NOMO-1 treated with dmso at 0.1 percent for 144 hours (cell line): Measurements from ENCODE around the gene ACSL6.

Experiments
- DNase-seq: peaks from one replicate; lab custom pipeline; 2025; ENCODE audit not compliant: unreplicated experiment; lab: John Stamatoyannopoulos, UW

ACSL6 gene

DNA sequence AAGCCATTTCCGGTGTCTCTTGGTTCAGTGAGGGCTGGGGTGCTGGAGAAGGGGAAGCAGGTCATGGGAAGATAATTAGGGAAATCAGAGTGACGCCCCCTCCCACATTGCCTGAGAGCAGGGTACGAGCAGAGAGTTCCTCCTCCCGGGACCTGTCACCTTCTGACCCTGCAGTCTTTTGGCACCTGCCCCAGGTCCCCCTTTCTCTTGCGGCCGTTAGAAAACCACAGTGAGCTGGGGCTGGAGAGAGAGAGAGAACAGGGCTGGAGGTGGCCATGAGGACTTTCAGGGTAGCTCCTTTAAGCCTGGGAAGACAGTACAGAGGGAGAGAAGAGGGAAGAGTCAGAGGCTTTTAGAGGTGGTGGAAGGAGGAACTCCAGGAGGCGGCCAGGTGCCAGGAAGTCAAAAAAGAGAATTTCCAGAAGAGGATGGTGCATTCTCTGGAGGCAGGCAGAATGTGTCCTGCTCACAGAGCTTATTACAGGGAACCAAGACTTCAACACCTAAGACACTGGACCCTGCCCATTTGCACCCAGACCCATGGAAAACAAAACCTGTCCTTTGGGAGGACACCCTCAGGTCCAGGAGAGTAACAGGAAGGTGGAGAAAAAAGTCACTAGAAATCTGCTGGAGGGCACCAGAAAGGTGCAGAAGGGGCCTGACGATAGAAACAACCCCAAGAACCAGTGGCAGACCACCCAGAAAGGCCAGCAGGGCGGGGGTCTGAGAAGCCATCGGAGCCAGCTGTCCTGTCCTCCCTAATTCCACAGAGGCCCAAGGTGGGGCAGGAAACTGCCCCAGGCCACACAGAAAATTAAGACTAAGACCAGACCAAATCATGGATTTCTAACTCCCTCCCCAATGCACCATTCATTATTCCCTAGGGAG is 6.5 kb upstream of the ACSL6 start:
- DNase-seq = no peak

DNA sequence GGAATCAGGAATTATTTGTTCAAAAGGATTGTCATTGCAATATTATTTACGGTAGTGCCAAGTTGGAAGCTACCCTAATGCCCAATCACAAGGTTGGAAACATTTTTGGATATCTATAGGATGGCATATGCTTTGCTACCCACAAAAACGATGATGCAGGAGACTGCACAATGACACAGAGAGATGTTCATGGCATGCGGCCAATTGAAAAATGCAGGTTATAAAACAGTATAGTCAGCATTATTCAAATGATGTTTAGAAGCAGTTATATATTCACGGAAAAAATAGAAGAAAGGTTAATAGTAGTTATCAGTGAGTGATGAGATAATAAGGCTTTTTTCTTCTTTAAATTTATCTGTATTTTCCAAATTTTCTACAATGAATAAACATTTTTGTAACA is 5.9 kb upstream of the ACSL6 start:
- DNase-seq = no peak

DNA sequence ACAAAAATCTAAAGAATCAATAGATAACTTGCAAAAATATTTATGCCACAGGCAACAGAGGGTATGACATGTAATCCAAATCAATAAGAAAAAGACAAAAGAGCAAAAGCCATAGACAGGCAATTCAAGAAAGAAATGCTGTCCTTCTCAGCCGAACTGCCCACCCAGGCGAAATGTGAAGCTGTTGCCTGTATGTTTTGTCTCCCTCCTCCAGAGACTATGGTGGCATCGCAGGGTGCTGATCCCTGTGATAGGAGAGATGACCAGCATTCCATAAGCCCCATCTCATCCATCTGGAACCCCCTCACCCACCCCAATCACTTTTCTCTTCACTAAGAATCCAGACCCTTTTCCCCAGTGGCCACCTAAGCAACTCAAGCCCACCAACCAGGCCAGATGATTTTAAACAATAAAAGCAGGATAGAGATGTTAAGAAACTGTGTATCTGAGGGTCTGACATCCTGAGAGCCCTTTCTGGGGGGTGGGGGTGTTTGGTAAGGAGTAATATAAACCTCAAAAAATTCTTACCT is 5.3 kb upstream of the ACSL6 start:
- no peak for DNase-seq

DNA sequence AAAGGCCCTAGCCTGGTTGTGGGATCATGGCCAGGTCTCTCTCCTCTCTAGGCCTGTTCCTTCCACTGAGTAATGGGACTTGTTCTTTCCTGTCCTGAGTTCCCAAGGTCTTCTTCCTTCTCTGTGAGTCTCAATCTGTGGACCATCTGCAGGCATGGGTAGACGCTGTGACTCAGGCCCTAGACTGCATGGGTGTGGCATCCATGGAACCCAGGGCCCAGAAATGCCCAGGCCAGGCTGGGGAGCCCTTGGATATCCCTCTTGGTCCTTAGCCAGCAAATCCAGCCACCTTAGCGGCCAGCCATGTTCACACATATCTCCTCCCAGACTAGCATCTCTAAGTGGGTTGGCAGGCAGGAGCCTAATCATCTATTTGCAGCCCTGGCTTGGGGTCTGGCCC is 2.3 kb upstream of the ACSL6 start:
- DNase-seq = no peak

DNA sequence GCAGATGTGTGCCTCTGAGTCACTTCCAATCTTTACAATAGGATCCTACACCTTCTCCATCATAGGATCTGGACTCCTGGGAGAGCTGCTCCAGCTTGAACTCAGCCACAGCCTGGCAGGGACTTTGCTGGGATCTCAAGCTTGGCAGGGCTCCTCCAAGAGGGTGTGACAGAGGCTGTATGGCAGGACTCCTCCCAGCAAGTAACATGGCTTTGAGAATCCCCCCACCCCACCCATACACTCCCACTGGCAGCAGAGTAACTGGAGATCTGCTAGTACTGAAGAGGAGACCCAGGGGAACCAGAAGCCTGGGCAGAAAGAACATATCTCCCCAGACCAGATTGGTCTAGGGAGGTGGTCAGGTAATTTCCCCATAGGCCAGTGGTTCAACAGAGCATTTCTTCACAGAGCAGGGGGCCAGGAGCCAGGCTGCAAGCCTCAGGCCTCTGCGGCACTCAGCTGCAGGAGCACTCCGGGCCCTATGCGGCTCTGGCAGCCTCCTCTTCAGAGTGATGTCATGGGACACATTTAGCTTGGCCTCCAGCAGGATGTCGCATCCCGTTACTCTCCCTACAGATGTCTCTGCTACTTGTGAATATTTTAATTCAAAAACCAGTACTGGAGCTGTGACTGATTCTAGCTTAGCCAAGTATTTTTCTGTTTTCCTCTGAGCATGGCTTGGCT is 1.7 kb upstream of the ACSL6 start:
- no peak for DNase-seq

DNA sequence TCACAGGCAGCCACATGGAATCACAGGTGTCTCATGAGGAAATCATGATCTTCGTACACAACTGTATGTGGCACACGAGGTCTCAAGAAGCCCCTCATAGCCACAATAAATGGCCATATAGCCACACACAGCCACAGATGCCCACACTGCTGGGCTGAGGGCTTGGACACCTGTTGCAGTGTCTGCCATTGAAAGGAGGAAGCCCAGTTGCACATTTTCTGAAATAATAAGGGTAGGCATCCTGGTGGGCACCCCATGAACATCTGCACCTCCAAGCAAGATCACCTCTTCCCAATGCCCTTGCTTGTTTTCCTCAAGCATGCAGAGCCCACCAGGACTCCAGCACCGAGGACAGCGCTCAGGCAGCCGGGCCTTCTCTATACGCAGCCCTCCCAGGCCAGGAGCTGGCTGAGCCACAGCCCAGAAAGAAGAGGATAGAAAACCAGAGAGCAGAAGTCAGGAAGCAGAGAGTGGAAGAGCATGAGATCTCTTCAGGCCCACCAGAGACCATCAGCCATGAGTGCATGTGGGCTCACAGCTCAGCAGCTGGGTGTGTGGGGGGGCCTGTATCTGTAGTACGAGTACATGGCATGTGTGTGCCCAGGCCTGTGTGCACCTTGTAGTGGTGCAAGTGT is 1.0 kb upstream of the ACSL6 start:
- DNase-seq = no peak

DNA sequence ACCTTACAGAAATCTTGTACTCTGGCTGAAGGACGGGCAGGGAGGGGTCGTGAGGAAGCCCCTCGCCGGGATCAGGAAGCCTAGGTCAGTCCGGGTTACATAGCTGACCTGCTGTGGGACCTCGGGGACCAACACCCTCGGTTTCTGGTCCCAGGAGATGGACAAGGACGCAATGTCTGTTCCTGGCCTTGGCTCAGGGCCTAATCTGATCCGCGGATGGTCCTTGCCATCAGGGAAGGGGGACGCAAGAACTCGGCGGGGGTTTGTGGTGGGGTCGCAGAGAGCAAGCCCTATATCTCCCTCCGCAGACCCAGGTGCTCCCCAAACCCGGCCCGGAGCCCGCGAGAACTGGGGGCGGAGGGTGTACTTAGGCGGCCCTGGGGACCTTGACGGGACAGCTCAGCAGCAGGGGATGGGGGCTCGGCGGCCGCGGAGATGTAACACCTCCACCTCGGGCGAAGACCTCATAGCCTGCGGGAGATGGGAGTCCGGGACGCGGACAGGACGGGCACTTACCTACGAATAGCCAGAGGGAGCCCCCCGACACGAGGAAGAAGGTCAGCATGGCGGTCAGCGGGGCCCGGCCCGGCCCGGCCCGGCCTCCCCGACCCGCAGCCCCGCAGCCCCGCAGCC is 353 bp downstream of the ACSL6 start:
- no peak for DNase-seq

DNA sequence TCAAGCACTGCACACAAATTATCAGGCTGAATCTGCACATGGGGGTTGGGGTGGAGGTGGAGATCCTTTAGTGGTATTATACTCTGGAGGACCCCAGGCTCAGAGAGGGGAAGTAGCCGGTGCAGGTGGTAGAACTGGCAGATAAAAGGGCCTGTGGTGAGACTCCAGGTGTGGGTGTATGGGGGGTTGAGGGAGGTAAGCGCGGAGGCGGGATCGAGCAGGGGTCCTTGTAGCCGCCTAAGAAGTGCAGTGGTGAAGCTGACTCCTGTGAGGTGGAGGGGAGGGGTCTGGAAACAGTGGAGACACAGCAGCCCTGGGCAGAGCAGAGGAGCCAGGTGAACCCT is 841 bp downstream of the ACSL6 start:
- DNase-seq = no peak

DNA sequence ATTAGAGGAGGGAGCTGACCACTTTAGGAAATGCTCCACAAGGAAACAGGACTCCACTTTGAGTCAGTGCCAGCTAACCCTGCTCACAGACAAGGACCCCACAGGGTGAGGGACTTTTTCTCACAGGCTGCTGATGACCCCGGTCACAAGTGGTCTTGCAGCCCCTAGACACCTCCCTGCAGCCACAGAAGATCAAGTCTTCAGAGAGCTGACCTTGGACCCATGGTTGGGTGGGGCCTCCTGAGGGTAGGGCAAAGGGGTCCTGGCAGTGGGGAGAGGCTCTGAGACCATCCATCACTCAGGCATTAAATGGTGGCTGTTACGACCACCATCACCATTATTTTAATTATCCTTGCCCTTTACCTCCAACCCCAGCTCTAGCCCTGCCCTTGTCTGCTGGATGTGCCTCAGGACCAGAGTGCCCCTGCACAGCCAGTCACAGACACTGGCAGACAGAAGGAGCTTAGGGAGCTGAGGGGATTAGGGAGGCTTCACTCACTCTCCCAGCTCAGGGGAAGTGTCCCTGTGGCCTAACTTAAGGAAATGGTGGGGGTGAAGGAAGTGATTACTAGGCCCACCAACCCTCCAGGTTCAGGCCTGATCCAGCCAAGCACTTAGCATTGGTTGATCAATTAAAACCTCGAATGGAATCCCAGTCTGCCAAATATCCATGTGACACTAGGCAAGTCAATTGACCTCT is 1.6 kb downstream of the ACSL6 start:
- DNase-seq = no peak

DNA sequence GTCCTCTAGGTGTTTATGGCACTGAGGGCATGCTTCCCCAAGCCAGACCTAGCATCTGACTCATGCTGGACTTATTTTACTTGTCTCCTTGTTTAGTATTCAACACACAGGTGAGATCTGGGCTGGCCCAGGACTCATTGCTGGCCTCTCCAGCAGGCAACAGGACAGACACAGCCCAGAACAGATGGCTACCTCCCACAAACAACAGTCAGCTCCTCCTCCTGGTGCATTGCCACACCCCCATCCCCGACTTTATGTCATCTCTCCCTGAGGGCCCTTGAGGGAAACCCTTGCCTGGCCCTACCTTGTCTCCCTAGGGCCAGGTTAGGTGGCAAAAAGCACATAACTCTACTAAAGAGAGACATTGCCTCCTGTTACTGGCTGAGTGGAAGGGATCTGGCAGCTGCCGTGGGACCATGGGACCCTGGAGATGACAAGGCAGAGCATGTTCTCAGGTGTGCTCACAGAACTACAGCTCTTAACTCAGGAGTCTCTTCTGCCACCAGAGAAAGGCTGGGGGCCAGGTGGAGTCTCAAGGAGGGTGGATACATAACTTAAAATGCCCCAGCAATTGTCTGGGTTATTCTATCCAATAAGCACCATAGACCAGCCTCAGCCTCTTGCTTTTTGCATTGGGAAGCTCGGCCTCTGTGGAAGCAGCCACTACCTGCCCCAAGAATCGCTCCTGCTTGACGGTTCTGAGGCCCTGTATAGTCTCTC is 2.3 kb downstream of the ACSL6 start:
- DNase-seq = no peak

DNA sequence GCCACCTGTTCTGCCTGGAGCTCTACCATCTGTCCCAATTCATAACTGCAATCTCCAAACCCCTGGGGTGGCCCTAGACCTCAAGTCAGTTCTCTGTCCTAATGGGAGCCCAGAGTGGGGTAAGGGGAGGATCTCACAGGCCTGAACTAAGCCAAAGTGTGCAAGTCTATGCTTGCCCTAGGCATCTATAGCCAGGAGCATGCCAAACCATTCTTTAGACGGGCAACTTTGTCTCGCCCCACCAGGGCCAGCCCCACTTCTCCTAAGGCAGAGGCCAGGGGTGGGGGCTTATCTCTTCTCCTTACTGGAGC is 3.3 kb downstream of the ACSL6 start:
- no peak for DNase-seq

DNA sequence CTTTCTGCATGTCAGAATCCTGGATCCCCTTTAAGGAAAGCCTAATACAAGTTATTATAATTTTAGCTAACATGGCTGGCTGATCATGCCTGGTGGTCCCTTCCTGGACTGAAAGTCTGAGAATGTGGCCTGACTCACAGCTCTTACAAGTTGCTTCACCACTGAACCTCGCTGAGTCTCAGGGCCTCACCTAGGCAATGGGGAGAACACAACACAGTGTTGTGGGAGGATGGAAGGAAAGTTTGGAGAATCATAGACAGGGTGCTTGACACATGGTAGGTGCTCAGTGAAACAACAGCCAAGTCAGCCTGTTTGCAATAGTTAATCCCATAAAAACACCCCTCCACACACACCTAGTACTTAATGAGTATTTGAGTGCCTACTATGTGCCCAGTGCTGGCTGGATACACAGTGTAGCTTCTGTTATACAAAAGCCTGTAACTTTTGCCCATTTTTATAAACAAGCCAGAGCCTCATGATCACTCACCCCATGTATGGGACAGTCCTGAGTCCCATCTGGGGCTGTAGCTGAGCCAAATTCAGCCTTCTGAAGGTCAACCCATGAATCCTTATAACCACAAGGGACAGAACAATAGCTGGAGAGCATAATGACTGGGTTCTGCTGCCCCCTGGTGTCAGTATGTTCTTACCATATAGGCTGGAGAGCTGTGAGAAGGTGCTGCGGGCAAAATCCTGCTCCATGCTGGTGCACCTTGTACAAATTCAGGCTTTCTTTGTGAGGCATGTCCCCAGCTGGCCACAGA is 3.9 kb downstream of the ACSL6 start:
- peak; percentile 28 for DNase-seq

DNA sequence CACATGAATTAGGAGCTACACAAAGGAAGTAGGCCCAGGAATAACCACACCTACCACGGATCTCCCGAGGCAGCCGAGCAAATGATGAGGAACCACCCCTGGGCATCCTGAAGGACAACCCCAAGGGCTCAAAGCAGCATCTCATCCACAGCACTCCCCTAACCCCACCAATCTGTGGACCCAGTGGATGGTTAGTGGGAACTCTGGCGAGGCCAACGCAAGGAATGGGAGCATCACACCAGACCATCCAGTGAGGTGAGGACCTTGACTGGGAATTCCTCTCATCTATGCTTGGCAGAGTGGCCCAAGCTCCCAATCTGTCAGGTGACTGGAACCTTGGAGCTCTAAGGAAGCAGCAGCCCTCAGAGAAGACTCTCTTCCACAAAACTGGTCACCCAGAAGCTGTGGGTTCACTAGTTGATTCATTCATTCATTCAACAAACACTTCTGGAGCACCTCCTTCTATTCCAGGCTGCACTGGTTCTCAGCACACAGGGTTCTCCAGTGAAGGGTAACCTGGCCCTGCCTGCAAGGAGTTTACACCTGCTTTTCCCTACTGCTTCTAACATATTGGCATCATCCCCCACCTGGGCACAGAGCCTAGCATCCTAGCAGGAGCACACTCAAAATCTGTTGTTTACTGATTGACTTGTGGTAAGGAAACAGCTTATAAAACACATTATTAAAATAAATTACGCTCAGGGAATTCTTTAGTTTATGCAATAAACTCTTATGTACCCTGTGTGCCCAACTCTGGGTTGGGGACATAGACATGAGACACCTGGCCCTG is 4.9 kb downstream of the ACSL6 start:
- no peak for DNase-seq

DNA sequence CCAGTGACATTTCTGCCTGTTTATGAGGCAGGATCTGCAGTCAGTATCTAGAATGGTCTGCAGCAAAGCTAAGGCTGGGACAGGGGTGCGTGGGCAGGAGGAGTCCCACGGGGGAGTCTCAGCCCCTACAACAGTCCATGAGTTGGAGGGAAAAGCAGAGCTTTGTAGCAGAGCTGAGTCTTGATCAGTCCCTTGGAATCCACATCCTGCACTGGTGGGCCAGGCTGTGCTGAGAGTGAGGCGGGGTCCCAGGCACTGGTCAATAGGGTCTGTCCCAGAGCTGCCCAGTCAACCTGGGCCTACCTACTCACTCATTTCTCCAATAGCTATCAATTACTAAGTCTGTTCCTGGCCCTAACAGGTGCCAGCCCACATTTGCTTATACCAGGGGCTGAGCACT is 5.9 kb downstream of the ACSL6 start:
- no peak for DNase-seq

DNA sequence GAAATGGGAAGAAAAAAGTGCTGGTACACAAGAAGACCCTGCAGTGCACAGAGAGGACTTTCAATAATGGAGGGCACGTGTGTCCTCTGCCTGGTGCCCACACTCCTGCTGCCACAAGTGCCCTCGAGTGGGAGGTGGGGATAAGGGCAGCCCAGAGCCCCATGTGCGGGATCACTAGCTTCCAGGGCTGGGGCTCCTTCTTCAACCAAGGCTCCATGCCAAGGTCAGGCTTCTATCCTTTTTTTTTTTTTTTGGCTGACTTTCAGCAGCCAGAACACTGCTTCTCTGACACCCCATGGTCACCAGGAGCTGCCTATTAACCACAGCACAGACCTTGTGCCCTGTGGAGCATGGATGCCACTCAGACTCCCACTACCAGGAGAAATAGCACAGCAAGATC is 7.5 kb downstream of the ACSL6 start:
- DNase-seq = no peak

DNA sequence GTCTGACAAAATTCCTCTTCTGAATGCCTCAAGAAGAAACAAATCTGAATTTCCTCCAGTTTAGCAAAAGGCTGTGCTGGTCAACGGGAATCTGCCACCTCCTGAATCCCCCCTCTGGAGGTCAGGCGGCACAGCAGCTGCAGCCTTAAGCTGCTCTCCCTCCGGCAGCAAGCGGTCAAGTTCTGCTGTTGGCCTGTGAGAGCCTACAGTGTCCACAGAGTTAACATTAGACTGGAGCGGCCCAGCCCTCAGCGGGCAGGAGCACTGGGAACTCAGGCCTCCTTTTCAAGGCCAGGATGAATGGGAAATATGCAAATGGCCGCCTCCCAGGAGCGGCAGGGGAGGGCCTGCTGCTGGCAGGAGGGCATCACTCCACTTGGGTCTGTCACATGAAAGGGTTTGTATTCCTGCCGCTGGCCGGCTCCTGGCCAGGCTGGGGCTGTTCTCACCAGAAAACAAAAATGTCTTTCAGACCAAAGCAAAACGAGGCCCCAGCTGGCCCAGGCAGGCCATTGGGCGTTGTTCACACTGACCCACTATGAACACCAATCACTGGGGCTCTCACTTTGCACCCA is 8.2 kb downstream of the ACSL6 start:
- DNase-seq = no peak

DNA sequence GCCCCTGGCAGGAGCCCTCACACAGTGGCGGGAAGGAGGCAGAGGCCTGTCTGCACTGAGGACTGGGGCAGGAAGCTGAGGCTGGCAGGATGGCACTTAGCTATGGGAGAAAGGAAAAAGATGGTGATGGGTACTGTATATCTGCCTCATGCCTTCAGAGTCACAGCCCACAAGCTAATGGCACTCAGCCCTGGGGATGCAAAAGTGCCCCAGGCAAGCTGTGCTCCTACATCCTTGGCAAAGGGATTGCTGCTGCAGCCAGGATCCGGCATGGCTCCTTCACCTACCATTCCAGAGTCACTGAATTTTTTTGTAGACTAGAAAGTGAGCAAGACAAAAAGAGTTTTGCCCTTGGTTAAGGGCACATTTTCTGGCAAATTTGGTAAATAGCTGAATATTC is 8.7 kb downstream of the ACSL6 start:
- DNase-seq = no peak
